SKM-1 (cell line): ENCODE measurements around the gene GPC5.

Source experiments
- DNase-seq: peaks from one replicate; lab custom pipeline; 2025; ENCODE audit not compliant: unreplicated experiment; lab: John Stamatoyannopoulos, UW

Gene GPC5

GRCh38 chr13:91702411-91702810 lies 304.0 kb downstream of the GPC5 start:
- DNase-seq = no peak

- DNase-seq = no peak
These were observed 306.0 kb downstream of the GPC5 start for GRCh38 chr13:91704398-91704797.

GRCh38 chr13:91708558-91708957 lies 310.1 kb downstream of the GPC5 start:
- DNase-seq = no peak

GRCh38 chr13:91709180-91709579 lies 310.8 kb downstream of the GPC5 start:
- no peak for DNase-seq

GRCh38 chr13:91710733-91711132 lies 312.3 kb downstream of the GPC5 start:
- DNase-seq = no peak

GRCh38 chr13:91714855-91715254 lies 316.4 kb downstream of the GPC5 start:
- DNase-seq = no peak

GRCh38 chr13:91716436-91717065 lies 318.1 kb downstream of the GPC5 start:
- DNase-seq = no peak

GRCh38 chr13:91719033-91719432 lies 320.6 kb downstream of the GPC5 start:
- DNase-seq = no peak

GRCh38 chr13:91721413-91721812 lies 323.0 kb downstream of the GPC5 start:
- DNase-seq = no peak

GRCh38 chr13:91722267-91722884 lies 324.0 kb downstream of the GPC5 start:
- DNase-seq = no peak

- DNase-seq = no peak
These were observed 326.2 kb downstream of the GPC5 start for GRCh38 chr13:91724591-91724990.

GRCh38 chr13:91725646-91726045 lies 327.2 kb downstream of the GPC5 start:
- DNase-seq = no peak

GRCh38 chr13:91726671-91727070 lies 328.2 kb downstream of the GPC5 start:
- DNase-seq = no peak

- no peak for DNase-seq
These were observed 331.4 kb downstream of the GPC5 start for GRCh38 chr13:91729859-91730258.

- no peak for DNase-seq
These were observed 341.3 kb downstream of the GPC5 start for GRCh38 chr13:91739751-91740150.

- no peak for DNase-seq
These were observed 342.3 kb downstream of the GPC5 start for GRCh38 chr13:91740756-91741155.

GRCh38 chr13:91741925-91742324 lies 343.5 kb downstream of the GPC5 start:
- no peak for DNase-seq

- DNase-seq = no peak
These were observed 345.9 kb downstream of the GPC5 start for GRCh38 chr13:91744284-91744683.

- DNase-seq = no peak
These were observed 347.5 kb downstream of the GPC5 start for GRCh38 chr13:91745967-91746366.

GRCh38 chr13:91747186-91747585 lies 348.8 kb downstream of the GPC5 start:
- no peak for DNase-seq

GRCh38 chr13:91748416-91749089 lies 350.1 kb downstream of the GPC5 start:
- DNase-seq = no peak

GRCh38 chr13:91758724-91759123 lies 360.3 kb downstream of the GPC5 start:
- DNase-seq = no peak
